HepG2 (cell line): Measurements from ENCODE around the gene PAPPA2.

ENCODE experiments used
- CTCF ChIP-seq: sonication (generic); formaldehyde crosslinking; IDR thresholded peaks from 2 replicates; pipeline ENCODE4 v1.5.0; 2020; ENCODE audit warnings: mild to moderate bottlenecking, missing genetic modification reagents, moderate library complexity
- FOXO4 ChIP-seq: sonication (generic); formaldehyde crosslinking; conservative IDR thresholded peaks from 2 replicates; pipeline ENCODE4 v1.8.1; 2023; ENCODE audit warnings: missing genetic modification reagents
- HNF4G ChIP-seq, 2 experiments: sonication (generic) in 1 of 2; formaldehyde crosslinking in 1 of 2; IDR thresholded peaks; 2 replicates each; pipeline versions ENCODE4 v1.4.0 to v1.6.1; 2011 to 2020; ENCODE audit warnings: borderline replicate concordance in 2 of 2, low read depth in 2 of 2, mild to moderate bottlenecking in 2 of 2, low read length in 1 of 2, missing genetic modification reagents in 1 of 2, moderate library complexity in 1 of 2
- JUNB ChIP-seq: sonication (generic); formaldehyde crosslinking; IDR thresholded peaks from 2 replicates; pipeline ENCODE4 v1.8.0; 2022; ENCODE audit warnings: missing genetic modification reagents, mild to moderate bottlenecking, borderline replicate concordance
- MAX ChIP-seq: IDR thresholded peaks from 2 replicates; pipeline ENCODE4 v1.6.1; 2012; ENCODE audit warnings: inconsistent platforms
- PRDM4 ChIP-seq: sonication (generic); formaldehyde crosslinking; IDR thresholded peaks from 2 replicates; pipeline ENCODE4 v1.9.0; 2021; ENCODE audit warnings: missing genetic modification reagents, borderline replicate concordance
- ZNF274 ChIP-seq: sonication (generic); formaldehyde crosslinking; IDR thresholded peaks from 2 replicates; pipeline ENCODE4 v1.5.1; 2020; ENCODE audit warnings: mild to moderate bottlenecking, missing genetic modification reagents
- ZNF749 ChIP-seq: sonication (generic); formaldehyde crosslinking; IDR thresholded peaks from 2 replicates; pipeline ENCODE4 v1.8.0; 2022; ENCODE audit warnings: mild to moderate bottlenecking, missing genetic modification reagents, moderate library complexity, borderline replicate concordance
- ZNF781 ChIP-seq: sonication (generic); formaldehyde crosslinking; IDR thresholded peaks from 2 replicates; pipeline ENCODE4 v1.5.1; 2020; ENCODE audit warnings: borderline replicate concordance, mild to moderate bottlenecking, missing genetic modification reagents; ENCODE audit errors: not compliant biosample characterization
- ZNF792 ChIP-seq: IDR thresholded peaks from 2 replicates; pipeline ENCODE4 v1.6.1; 2016

- TF ChIP-seq FOXO4 (CRISPR knock-in tag) (no peak), ZNF274 (CRISPR knock-in tag) (no peak), ZNF781 (no peak), CTCF (no peak), JUNB (CRISPR knock-in tag) (no peak), PRDM4 (no peak), HNF4G (IDR thresholded peaks at IDR 0.05; ENCODE audit: borderline replicate concordance, low read depth, low read length) (no peak), HNF4G (CRISPR knock-in tag; IDR thresholded peaks at IDR 0.05; ENCODE audit: borderline replicate concordance, low read depth) (no peak), ZNF749 (CRISPR knock-in tag) (no peak), MAX (no peak), ZNF792 (no peak)
Observed at GRCh38 chr1:176877557-176877956, 414.6 kb downstream of the PAPPA2 start.
